NCI-H2196 (cell line): Measurements from ENCODE around the gene MIER2.

ENCODE experiments used
- DNase-seq: peaks from one replicate; lab custom pipeline; 2025; ENCODE audit not compliant: unreplicated experiment; lab: John Stamatoyannopoulos, UW

Gene MIER2

GRCh38 chr19:310781-311496, 33.7 kb downstream of the MIER2 start:
- DNase-seq, result no peak

GRCh38 chr19:310141-310651, 34.4 kb downstream of the MIER2 start:
- no peak for DNase-seq

- DNase-seq, result no peak
Observed at GRCh38 chr19:309206-309565, 35.4 kb downstream of the MIER2 start.

- no peak for DNase-seq
Observed at GRCh38 chr19:308471-309205, 36.0 kb downstream of the MIER2 start.

- DNase-seq, result no peak
Observed at GRCh38 chr19:307793-308420, 36.7 kb downstream of the MIER2 start.

GRCh38 chr19:307111-307531, 37.5 kb downstream of the MIER2 start:
- no peak for DNase-seq

GRCh38 chr19:306151-306900, 38.3 kb downstream of the MIER2 start:
- no peak for DNase-seq

GRCh38 chr19:305240-306150, 39.1 kb downstream of the MIER2 start:
- DNase-seq, result no peak

GRCh38 chr19:296476-297225, 47.9 kb downstream of the MIER2 start:
- DNase-seq, result no peak

- DNase-seq, result peak; percentile 36
Observed at GRCh38 chr19:295687-296370, 48.8 kb downstream of the MIER2 start.

- DNase-seq, result no peak
Observed at GRCh38 chr19:294946-295686, 49.5 kb downstream of the MIER2 start.

GRCh38 chr19:294341-294945, 50.2 kb downstream of the MIER2 start:
- no peak for DNase-seq

- no peak for DNase-seq
Observed at GRCh38 chr19:293436-294110, 51.0 kb downstream of the MIER2 start.

GRCh38 chr19:292951-293350, 51.6 kb downstream of the MIER2 start:
- DNase-seq, result no peak

GRCh38 chr19:292281-292884, 52.2 kb downstream of the MIER2 start:
- DNase-seq, result no peak

- DNase-seq, result no peak
Observed at GRCh38 chr19:291561-292280, 52.9 kb downstream of the MIER2 start.
